ENCODE measurements around the gene COG5.

COG5 gene

GRCh38 chr7:107472116-107472515, 91.6 kb downstream of the COG5 start:
- Histone ChIP-seq H3K9me3 (ENCODE audit: low read length) (no peaks in the 10 kb centered on the region), H3K4me3 (ENCODE audit: low read depth, low read length, poor library complexity, severe bottlenecking) (no peak overlapping the region), H3K9ac (ENCODE audit: low read length) (no peak overlapping the region), H3K27ac (ENCODE audit: low read depth, low read length, poor library complexity, severe bottlenecking) (no peak overlapping the region), H3K4me2 (ENCODE audit: low read length) (no peak overlapping the region), H3K9me2 (ENCODE audit: low read depth, low read length) (no peaks in the 10 kb centered on the region), H3K4me1 (ENCODE audit: insufficient read depth, low read length, severe bottlenecking) (peaks cover 25% of the 10 kb centered on the region), H3K79me2 (ENCODE audit: insufficient read depth, low read length) (no peaks in the 10 kb centered on the region), H2AFZ (ENCODE audit: low read length) (no peak overlapping the region), H3F3A (ENCODE audit: insufficient read depth, low read length) (no peaks in the 10 kb centered on the region), H3K36me3 (ENCODE audit: insufficient read depth, low read length) (no peaks in the 10 kb centered on the region), H3K27me3 (ENCODE audit: insufficient read depth, low read length) (no peaks in the 10 kb centered on the region), H4K20me1 (ENCODE audit: insufficient read depth, low read length) (no peaks in the 10 kb centered on the region)
- TF ChIP-seq CTCF (IDR thresholded peaks at IDR 0.05; ENCODE audit: low read length) (no peak), EZH2 (IDR thresholded peaks at IDR 0.05; ENCODE audit: borderline replicate concordance, low read length) (no peak)

GRCh38 chr7:107471292-107472070, 92.2 kb downstream of the COG5 start:
- H3K79me2 ChIP-seq (ENCODE audit: insufficient read depth, low read length) = no peaks in the 10 kb centered on the region
- H4K20me1 ChIP-seq (ENCODE audit: insufficient read depth, low read length) = no peaks in the 10 kb centered on the region
- no peak overlapping the region for H3K4me3 ChIP-seq (ENCODE audit: low read depth, low read length, poor library complexity, severe bottlenecking)
- no peaks in the 10 kb centered on the region for H3K9me2 ChIP-seq (ENCODE audit: low read depth, low read length)
- H3K4me1 ChIP-seq (ENCODE audit: insufficient read depth, low read length, severe bottlenecking) = peaks cover 25% of the 10 kb centered on the region
- no peaks in the 10 kb centered on the region for H3K9me3 ChIP-seq (ENCODE audit: low read length)
- H2AFZ ChIP-seq (ENCODE audit: low read length) = no peak overlapping the region
- H3K9ac ChIP-seq (ENCODE audit: low read length) = no peak overlapping the region
- H3K27ac ChIP-seq (ENCODE audit: low read depth, low read length, poor library complexity, severe bottlenecking) = no peak overlapping the region
- H3K27me3 ChIP-seq (ENCODE audit: insufficient read depth, low read length) = no peaks in the 10 kb centered on the region
- TF ChIP-seq EZH2 (IDR thresholded peaks at IDR 0.05; ENCODE audit: borderline replicate concordance, low read length) (no peak), CTCF (IDR thresholded peaks at IDR 0.05; ENCODE audit: low read length) (peak; percentile 5; the same call in 1 of the 2 replicates)
- H3K36me3 ChIP-seq (ENCODE audit: insufficient read depth, low read length) = no peaks in the 10 kb centered on the region
- no peak overlapping the region for H3K4me2 ChIP-seq (ENCODE audit: low read length)
- H3F3A ChIP-seq (ENCODE audit: insufficient read depth, low read length) = no peaks in the 10 kb centered on the region

- no peaks in the 10 kb centered on the region for H3K27me3 ChIP-seq (ENCODE audit: insufficient read depth, low read length)
- H3K36me3 ChIP-seq (ENCODE audit: insufficient read depth, low read length) = no peaks in the 10 kb centered on the region
- H2AFZ ChIP-seq (ENCODE audit: low read length) = no peak within 1 kb of the TSS
- H4K20me1 ChIP-seq (ENCODE audit: insufficient read depth, low read length) = no peaks in the 10 kb centered on the region
- H3K4me3 ChIP-seq (ENCODE audit: low read depth, low read length, poor library complexity, severe bottlenecking) = peak within 1 kb of the TSS; percentile 24
- no peak within 1 kb of the TSS for H3K9ac ChIP-seq (ENCODE audit: low read length)
- no peaks in the 10 kb centered on the region for H3K9me3 ChIP-seq (ENCODE audit: low read length)
- H3K9me2 ChIP-seq (ENCODE audit: low read depth, low read length) = no peaks in the 10 kb centered on the region
- peak within 1 kb of the TSS; percentile 52 for H3K4me2 ChIP-seq (ENCODE audit: low read length)
- no peaks in the 10 kb centered on the region for H3F3A ChIP-seq (ENCODE audit: insufficient read depth, low read length)
- H3K27ac ChIP-seq (ENCODE audit: low read depth, low read length, poor library complexity, severe bottlenecking) = peak within 1 kb of the TSS; percentile 12
- no peaks in the 10 kb centered on the region for H3K79me2 ChIP-seq (ENCODE audit: insufficient read depth, low read length)
- peaks cover 25% of the 10 kb centered on the region for H3K4me1 ChIP-seq (ENCODE audit: insufficient read depth, low read length, severe bottlenecking)
- no peak for TF ChIP-seq EZH2 (IDR thresholded peaks at IDR 0.05; ENCODE audit: borderline replicate concordance, low read length)
- no peak for TF ChIP-seq CTCF (IDR thresholded peaks at IDR 0.05; ENCODE audit: low read length)
These were observed 93.8 kb downstream of the COG5 start, which contains the start of gene GPR22 for GRCh38 chr7:107469929-107470328. GPR22 (plus strand) TSS chr7:107470057; CDS start chr7:107474061, 4,004 bp downstream.
